Measurements from ENCODE around the gene ZFAND2B.

DNA sequence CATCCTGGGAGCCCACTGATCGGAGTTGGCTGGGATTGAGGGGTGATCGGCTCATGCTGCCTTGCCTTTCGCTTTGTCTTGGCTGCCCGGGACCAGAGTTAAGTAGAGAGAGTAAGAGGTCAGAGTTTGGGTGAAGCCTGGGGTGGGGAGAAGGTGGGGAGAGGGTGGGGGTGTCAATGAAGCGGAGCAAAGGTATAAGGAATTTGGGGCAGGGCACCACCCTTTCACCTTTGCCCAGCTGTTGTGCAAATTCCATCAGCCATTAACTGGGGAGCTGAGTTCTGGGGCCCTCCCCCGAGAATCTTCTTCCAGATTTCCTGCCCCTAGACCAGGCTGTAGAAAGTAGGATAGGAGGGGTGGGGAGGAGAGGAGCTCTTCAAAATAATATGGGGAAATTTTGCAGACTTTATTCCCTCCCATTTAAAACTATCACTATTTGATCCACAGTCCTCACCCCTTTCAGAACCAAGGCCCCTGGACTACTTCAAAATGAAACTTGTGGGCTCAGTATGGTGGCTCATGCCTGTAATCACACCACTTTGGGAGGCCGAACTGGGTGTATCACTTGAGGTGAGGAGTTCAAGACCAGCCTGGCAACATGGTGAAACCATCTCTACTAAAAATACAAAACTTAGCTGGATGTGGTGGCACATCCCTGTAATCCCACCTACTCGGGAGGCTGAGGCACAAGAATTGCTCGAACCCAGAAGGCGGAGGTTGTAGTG, 36.5 kb upstream of the ZFAND2B start, which contains the start of gene SLC23A3:
- TF ChIP-seq, protein P1, sequence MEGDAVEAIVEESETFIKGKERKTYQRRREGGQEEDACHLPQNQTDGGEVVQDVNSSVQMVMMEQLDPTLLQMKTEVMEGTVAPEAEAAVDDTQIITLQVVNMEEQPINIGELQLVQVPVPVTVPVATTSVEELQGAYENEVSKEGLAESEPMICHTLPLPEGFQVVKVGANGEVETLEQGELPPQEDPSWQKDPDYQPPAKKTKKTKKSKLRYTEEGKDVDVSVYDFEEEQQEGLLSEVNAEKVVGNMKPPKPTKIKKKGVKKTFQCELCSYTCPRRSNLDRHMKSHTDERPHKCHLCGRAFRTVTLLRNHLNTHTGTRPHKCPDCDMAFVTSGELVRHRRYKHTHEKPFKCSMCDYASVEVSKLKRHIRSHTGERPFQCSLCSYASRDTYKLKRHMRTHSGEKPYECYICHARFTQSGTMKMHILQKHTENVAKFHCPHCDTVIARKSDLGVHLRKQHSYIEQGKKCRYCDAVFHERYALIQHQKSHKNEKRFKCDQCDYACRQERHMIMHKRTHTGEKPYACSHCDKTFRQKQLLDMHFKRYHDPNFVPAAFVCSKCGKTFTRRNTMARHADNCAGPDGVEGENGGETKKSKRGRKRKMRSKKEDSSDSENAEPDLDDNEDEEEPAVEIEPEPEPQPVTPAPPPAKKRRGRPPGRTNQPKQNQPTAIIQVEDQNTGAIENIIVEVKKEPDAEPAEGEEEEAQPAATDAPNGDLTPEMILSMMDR (IDR thresholded peaks at IDR 0.05): no peak
- TF ChIP-seq POLR2A (IDR thresholded peaks at IDR 0.05): no peak

Measured in esophagus squamous epithelium (tissue), 4 donors.